Inflammatory macrophage (primary cell): Measurements from ENCODE around the gene ZNF438.

Experiments
- DNase-seq, 2 donors: peaks; one replicate each; pipeline ENCODE4 v3.0.0-alpha.2; 2020 to 2022

The ZNF438 gene

DNA sequence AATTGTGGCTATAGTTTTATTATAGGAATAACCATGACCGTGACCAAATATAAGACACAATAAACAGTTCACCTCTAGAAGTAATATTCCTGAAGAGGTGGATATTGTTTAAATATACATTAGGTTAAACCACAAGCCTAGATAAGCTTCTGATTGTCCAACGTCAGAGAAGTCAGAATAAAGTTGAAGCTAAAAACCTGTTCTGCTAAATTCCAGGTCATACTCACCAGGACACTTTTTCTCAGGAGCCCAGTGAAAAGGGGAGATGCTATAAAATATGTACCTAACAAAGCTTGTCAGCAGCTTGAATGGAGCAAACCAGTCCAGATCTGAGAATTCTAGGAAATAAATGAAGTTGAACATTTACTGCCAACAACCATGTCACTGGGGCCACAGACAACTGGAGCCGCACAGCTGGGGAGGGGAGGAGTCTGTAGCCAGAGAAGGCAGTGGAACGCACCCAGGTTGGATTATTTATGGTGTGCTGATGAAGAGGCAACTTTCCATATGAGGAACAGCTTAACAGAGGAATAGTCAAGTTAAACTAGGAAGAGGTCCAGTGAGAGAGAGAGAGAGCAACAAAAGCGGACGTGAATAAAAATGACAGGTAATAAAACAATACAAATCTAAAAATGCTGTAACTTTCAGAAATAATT lies 191.1 kb downstream of the ZNF438 start:
- DNase-seq = no peak

DNA sequence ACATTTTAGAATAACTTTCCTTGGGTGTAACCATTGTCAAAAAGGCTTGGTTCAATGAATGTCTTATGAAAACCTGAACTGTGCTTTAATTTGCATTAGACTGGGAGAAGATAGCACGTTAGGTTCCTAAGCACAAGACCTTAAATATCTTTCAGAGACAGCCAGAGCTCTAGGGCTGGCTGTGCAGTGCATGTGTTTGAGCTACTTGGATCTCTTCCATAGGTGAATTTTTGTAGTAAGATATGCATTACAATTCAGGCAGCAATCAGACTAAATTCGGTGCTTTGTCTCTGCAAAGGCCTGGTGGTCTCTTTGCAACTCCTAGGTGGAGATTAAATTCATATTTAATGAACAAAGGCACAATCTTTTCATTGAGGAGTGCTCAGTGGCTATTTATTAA lies 192.0 kb downstream of the ZNF438 start:
- DNase-seq = no peak

DNA sequence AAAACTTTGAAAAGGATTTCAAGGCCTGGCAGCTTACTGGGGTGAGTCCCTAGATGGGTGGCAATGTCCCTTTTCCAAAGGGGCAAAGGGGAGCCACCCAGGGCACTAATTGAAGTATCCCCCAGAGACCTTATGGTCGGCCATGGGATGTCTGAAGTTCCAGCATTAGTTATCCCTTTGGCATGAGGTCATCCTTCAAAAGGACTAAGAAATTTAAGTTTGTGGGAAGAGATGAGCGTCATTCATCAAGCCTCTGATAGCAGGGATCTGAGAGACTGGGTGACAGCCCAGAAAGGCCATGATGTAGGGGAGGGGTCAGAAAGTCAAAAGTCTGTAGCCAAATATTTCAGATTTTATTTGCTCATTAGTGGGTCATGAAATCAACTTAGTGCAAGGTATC lies 195.3 kb downstream of the ZNF438 start:
- DNase-seq = no peak

DNA sequence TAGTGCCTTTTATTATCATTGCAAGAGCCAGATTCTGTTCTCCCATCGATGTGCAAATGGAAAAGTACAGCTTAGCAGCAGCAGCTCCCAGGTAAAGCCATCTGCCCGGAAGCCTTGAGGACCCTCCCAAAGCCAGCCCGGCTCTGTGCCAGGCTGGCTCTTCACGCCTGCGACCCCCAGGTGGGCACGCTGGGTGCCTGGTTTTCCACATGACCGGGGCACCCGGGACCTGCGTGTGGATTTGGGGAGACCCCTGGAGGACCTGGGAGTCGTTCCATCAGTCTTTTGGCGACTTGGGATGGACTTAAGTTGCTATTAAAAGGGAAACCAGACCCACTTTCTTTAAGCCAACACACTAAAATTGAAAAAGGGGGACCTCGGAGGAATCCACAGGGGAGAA lies 196.5 kb downstream of the ZNF438 start:
- no peak for DNase-seq

DNA sequence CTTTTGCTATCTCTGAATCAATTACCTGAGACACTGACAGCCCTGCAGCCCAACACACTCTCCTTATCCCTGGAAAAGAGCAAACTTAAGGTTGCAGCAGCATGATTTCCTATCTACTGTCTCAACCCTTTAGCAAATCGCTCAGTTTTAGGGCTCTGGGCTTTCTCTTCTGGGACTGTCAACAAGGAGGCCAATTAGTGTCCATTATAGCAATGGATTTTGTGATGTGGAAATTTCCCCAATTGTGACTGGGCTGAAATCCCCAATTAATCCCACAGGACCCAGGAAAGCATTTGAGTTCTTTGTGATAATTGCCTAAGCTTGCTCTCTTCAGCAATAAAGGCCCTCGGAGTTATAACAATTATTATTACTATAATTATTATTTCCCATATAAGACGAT lies 197.0 kb downstream of the ZNF438 start:
- DNase-seq = no peak

DNA sequence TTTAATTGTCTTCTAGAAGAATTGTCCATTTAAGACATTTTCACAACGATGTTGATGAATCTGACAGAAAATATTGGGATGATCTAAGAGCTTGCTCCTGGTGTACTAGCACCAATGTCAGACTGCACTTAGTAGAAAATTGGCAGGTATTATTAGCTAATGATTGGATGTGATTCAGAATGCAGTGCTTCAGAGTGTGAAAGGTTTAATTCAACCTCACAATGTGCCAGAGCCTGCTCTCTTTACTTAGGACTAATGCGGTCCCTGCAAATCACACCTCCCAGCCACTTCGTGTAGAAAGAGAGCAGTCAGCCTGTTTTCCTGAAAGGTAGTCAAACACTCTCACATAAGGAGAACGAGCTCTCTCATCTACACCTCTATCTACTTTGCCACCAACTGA lies 197.5 kb downstream of the ZNF438 start:
- no peak for DNase-seq

DNA sequence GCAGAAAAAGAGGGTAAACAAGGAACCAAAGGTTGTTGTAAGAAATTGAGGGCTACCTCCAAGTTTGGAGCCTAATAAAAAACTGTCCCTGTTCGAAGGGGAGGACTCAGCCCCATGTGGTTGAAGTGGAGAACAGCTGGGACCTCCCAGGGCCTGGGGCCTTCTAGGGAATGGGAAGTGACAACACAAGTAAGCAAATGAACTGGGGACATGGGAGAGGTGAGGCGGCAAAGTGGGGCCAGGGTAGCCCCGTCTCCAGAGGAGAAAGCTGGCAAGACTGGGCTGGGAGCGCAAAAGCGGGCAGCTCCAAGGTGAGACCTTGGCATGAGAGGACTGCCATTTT lies 198.1 kb downstream of the ZNF438 start:
- no peak for DNase-seq

DNA sequence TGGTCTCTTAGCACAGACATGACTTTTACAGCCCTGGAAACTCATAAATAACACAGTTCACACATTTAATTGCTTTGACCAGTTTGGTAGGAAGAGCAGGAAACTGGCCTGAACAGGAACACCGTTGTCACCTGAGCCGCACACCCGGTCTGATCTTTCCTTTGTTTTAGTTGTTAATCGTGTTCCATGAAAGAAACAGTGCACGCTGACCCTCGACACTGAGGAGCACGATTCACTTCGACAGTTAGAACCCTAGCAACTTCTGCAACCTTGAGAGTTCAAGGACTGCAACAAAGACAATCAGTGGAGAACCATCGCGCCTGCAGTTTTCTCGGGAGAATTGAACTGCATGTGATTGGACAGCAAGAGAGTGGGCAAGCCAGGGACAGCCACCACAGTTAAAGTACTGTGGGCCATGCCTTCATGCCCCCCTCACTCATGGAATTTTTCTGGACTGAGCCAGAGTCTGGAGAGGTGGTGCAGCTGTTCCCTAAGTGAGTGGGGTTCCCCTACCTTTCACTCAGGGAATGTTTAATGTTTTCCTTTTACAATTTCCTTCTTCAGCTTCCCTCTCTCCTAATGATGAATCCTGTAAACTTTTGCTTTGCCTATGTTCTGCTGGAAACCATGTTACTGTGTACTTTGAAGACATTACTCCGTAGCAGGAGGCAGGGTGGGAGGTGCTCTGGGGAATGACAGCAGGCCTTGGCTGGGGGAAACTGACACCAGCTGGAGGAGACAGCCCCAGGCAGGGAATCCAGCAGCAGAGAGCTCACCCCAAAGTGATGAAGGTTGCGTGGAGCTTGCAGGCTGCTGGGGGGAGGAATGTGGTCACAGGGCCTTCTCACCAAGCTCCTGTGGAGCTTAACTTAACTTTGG lies 198.7 kb downstream of the ZNF438 start:
- DNase-seq = no peak

DNA sequence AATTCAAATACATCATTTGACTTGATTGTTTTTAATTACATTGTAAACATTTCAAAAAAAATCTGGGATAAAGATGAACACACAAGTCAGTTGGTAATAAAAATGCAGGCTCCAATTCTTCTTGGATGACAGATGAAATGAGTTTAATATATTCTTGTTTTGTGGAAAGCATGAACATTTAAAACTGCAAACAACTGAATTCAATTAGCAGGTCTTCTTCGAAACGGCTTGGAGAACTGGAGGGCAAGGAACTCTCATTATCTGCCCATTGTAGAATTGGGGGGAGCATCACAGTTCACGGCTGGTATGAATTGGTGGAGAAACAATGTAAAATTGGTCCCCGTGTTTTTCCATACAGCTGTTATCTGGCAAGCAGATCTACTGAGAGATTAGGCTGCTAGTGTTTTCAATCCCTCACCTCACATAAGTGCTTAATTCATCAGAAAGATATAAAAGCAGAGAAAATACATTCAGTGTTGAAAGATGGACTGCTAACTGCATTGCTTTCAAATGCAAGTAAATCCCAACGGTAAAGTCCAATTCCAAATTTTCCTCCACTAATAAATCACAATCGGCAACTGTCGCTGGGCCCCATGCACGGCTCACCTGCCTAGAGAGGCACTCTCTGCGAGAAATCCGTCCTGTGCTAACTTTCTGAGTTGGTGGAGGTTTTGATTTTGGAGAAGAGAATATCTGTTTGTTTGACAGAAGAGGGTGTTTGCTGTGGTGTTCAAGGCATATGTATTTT lies 199.5 kb downstream of the ZNF438 start:
- DNase-seq = no peak

DNA sequence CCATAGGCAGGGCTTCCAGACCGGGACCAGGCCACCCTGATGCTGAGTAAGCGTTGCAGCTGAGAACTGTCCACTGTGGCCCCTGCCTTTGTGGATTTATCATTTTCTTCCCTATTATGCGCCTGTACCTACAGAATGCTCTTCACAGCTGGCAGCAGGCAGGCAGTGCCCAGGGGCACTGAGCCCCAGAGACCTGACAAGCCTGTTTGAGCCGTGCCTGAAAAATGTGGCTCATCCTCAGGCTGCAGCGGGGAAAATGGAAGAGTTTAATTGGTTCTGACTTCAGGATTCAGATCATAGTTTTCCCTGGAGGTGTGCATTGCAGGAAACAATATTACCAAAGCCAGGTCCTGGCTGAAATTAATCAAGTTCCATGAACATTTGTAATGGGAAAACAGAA lies 200.2 kb downstream of the ZNF438 start:
- DNase-seq = no peak

DNA sequence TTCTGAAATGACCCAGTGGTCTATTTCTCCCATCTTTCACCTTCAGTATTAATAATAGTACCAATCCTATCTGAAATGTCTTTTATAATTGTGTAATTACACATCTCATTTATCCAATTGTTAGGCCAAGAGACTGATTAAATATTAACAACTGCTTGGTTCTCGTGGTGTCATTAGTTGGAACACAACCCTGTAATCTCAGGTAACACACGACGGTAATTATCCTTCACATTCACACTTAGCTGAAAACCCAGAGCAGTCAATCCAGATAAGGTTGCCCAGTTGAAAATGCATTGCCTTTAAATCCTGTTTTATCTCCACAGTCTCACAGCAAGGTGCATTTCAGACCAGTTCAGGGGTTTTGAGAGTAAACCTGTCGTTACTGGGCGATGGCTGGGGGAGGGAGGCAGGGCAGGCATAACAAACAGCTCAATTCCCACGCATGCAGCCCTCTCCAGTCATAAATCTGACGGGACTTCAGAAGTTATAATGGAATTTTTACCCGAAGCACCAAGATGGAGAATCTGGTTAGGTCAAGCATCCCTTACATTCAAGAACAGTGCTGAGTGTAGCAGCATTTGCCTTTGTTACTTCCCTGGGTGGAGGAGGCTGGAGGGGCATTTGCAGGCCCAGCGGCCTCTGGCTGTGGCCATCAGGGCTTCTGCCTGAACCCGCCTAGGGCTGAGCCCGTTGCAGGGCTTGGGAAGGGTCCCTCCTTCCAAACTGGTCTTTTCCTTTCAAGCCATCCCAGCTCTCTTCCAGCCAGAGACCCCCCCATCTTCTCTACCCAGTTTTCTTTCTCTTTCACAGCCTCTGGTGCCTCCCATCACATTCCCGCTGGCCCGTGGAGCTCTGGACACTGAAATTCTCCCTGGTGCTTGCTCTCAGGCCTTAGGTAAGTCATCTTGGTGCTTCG lies 201.1 kb downstream of the ZNF438 start:
- no peak for DNase-seq

DNA sequence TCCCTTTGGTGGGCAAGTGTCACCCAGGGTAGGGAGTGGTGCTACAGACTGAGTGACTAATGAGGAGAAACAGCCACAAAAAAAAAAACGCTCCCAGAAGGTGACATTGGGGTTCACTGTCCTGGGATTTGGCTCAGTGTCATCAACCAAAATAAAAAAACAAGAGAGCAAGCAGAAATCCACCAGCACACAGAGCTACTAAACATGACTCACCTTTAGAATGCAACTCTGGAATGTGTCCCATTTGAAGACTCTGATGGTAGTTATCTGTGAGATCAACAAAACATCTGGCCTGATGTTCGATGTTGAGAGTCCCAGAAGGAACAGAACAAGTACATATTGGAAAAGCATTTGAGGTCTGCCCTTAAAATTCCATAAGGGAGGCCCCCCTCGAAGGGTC lies 201.8 kb downstream of the ZNF438 start:
- no peak for DNase-seq

DNA sequence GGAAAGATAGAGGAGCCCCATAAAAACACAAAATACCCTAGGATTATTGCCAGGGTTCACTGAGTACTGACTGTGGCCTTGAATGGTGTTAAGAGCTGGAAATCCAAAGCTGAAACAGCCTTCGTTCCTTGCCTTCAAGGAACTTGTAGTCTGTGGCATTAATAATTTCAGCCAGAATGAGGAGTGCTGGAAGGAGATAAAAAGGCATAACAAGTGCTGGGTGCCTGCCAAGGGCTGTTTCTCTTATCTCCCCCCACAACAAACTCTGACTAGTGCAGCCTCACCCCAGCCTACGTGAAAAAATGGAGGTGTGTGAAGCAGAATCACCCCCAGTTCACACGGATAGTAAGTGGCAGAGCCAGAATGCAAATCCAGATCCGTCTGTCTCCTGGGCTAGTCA lies 203.0 kb downstream of the ZNF438 start:
- DNase-seq = no peak

DNA sequence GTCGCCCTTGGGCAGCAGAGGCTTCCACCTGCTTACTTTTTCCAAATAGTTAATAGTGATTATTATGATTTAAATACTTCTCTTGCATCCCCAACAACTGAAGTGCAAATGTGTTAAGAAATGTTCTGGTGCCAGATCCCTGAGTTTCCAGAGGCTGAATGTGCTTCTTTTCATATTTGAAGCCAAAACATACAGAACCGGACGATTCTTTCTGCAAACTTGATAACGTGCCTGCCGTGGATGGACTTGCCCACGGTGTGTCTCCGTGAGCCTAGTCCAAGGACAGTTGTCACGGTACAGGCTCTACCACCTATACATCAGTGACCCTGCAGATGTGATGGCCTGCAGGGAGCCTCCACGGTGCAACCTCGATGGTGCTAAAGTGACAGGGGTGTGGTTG lies 203.5 kb downstream of the ZNF438 start:
- no peak for DNase-seq

DNA sequence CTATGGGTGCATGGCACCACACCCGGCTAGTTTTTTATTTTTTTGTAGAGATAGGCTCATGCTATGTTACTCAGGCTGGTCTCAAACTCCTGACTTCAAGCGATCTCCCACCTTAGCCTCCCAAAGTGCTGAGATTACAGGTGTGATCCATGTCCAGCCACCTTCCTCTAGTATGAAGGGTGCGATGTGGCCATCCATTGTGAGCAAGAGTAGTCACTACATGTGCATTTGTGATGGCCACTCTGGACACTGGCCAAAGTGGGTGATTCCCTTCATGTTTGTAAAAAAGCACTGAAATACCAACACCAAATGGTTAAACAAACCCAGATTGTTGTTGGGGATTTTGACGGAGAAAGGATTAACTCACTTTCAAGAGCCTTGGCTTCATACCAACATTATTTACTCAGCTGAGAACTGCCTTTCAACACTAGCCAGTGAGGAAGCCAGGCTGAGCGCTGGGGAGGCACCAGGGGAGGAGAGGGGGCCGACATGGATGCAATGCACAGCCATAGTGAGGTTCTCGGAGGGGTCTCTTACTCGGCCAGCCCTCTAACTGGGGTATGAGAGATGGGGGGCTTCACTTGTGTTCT lies 204.0 kb downstream of the ZNF438 start:
- no peak for DNase-seq

DNA sequence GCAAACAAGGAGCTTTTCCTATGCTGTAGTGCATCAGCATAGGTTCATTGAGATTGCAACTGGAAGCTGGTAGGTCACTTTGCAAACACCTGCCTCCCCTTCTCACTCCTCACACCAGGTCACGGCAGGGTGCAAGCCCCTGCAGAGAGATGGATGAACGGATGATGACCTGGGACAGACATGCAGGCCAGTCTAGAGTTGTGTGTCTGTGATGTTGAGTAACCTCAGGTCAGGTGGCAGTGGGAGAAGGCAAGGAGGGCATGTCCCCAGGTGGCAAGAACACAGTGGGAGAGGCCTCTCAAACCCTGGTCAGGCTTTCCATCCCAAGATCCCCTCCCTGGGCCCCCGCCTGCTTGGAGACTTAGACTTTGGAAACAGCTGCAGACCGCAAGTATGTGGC lies 205.0 kb downstream of the ZNF438 start:
- DNase-seq = no peak

DNA sequence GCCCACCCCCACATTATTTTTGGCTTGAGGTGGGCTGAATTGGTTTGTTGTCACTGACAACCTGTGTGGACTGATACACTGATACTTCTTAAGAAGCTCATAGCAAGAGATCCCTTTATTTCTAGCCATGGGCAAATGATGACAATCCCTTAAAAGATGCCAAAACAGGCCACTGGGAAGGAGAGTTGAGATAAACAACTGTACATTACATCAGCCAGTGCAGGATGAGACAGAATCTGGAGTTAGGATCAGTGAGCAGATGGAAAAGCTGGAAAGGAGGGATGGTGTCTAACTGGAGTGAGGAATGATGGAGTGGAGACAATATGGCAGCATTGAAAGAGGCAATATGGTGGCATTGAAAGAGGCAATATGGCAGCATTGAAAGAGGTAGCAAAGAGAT lies 206.2 kb downstream of the ZNF438 start:
- no peak for DNase-seq

DNA sequence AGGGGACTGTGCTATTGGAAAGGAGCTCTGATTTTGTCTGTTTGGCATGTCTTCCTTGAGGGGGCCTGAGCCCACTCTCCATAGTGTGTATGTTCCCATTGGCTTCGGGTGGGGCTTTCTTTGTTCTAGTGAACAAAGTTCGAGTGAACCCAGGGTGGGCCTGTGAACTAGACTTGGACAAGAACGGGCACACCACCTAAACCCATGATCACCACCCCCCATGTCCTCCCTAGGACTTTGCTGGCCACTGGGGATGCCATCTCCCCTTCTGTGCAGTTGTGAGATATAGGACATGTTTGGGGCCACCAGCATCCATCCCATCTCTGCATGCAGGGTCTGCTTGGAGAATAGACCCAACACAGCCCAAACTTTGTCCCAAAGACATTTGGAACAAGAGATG lies 206.6 kb downstream of the ZNF438 start:
- DNase-seq = no peak

DNA sequence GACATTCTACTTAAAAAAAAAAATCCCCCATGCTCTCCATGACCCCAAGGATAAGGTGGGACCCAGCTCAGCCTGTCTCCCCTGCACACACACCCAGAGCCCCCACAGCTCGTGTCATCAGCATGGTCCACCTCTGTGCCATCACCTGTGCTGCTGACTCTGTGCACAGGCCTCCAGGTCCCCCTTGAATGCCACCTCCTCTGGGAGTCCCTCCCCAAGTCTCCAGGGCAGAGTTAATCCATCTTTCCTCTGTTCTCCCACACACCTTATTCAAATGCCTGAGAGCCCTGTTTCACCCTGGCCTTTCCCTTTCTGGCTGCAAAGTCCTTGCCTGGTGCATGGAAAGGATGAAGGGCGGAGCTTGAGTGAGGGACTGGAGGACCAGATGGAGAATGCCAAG lies 208.0 kb downstream of the ZNF438 start:
- no peak for DNase-seq

DNA sequence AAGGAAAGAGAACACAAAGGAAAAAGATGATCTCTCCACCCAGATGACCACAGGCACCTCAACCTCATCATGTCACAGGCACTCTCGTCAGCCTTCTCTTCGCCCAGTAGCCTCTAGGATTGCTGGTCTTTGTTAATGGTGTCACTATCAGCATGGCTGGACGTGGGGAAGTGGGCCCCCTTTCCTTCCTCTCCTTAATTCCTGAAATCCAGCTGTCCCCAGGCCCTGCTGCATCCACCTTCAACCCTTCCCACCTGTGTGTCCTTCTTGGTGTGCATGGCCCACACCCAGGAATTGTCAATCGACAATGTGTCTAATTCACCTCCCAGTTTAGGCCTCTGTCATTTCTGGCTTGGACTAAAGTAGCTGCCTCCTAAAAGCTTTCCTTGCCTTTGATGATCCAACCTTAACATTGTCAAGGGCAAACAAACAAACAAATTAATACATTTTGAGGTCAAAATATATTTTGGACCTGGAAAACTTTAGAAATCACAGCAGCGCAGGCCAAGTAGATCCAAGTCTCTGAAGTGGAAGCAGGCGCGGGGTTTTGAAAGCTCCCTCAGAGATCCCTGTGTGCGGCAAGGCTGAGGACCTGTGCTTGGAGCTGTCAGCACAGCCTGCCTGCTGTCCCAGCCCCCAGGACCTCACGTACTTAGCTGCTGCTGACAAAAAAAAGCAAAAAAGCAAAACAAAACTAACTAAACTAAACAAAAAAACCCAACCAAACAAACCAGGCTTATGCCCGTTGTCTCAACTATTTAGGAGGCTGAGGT lies 208.8 kb downstream of the ZNF438 start:
- no peak for DNase-seq

DNA sequence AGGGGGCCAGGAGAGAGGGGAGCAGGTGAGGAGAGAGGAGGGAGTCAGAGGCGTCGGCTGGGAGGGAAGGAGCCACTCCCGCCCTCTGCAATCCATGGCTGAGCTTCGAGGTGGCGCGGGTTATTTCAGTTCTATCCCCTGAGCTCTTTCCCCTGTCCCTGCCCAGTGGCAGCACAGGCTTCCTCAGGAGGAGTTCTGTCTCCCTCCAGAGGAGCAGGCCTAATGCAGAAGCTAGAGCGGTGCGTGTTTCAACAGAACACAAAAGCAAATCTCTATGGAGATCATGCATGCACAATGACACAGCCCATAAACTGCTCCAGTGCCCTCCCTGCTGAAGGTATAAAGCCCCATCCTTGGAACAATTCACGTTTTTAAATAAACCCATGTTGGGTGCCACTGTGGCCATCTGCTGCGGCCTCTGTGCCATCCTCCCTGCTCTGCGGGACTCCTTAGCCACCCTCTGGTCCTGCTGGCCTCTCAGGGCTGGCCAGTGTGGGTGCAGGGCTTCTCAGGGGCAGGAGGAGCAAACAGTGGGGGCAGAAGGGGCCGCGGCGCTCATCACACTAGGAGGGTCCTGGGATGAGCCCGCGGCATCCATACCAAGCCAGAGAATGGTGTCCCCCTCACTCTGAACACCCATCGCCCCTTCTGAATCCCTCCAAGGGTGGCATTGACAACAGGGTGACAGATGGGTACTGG lies 209.5 kb downstream of the ZNF438 start:
- no peak for DNase-seq
